Retinal pigment epithelial cell (primary cell): Measurements from ENCODE around the gene ODAD3.
A peak's percentile ranks its signal among the peaks of the same experiment; 100 is the strongest.
"Not testable (repeated sequence)": the region's sequence is repeated elsewhere in the genome, so short reads cannot be mapped to it uniquely, and the experiment has no call there.

Experiments
- DNase-seq: peaks from one replicate; pipeline ENCODE4 v3.0.0-alpha.2; 2010; ENCODE audit warnings: low read depth
- H3K4me3 ChIP-seq: 2 replicates; pipeline ENCODE4 v1.5.1; 2011; ENCODE audit warnings: mild to moderate bottlenecking, low read length, control low read depth, moderate library complexity
- CTCF ChIP-seq: conservative IDR thresholded peaks from 2 replicates; pipeline ENCODE4 v1.5.1; 2011; ENCODE audit warnings: low read depth, low read length, control low read depth, inconsistent platforms

Gene ODAD3

GRCh38 chr19:11465600-11465999 lies 30.7 kb upstream of the ODAD3 start:
- DNase-seq: no peak
- TF ChIP-seq CTCF: no peak
- H3K4me3 ChIP-seq: no peak overlapping the region

GRCh38 chr19:11464333-11465265 lies 29.7 kb upstream of the ODAD3 start:
- TF ChIP-seq CTCF: no peak
- DNase-seq: no peak
- H3K4me3 ChIP-seq: no peak overlapping the region

GRCh38 chr19:11463391-11463790 lies 28.5 kb upstream of the ODAD3 start:
- DNase-seq: no peak
- H3K4me3 ChIP-seq: no peak overlapping the region
- TF ChIP-seq CTCF: no peak

- no peak for TF ChIP-seq CTCF
- DNase-seq: no peak
- no peak overlapping the region for H3K4me3 ChIP-seq
These were observed 26.5 kb upstream of the ODAD3 start for GRCh38 chr19:11461453-11461852.

GRCh38 chr19:11460207-11460606 lies 25.3 kb upstream of the ODAD3 start:
- no peak overlapping the region for H3K4me3 ChIP-seq
- TF ChIP-seq CTCF: peak; percentile 41
- DNase-seq: no peak

- not testable (repeated sequence) for DNase-seq, H3K4me3 ChIP-seq
These were observed 24.0 kb upstream of the ODAD3 start for GRCh38 chr19:11458912-11459311.

GRCh38 chr19:11458236-11458900 lies 23.4 kb upstream of the ODAD3 start:
- no peak for TF ChIP-seq CTCF
- no peak overlapping the region for H3K4me3 ChIP-seq
- no peak for DNase-seq
